ENCODE data around the gene ATF7.

ATF7 gene

GRCh38 chr12:53530920-53531319 lies 95.3 kb downstream of the ATF7 start:
- H3K27me3 ChIP-seq (ENCODE audit: control insufficient read depth in 3 of 3, insufficient read depth in 3 of 3, low read depth in 1 of 3, low read length in 3 of 3), result no peaks in the 10 kb centered on the region
- no peak overlapping the region for H3K4me3 ChIP-seq (ENCODE audit: low read length in 2 of 2)
- H3K27ac ChIP-seq (replicated peaks; ENCODE audit: low read length), result no peak overlapping the region
- H3K36me3 ChIP-seq (replicated peaks in 1 of 2; ENCODE audit: control insufficient read depth in 2 of 2, insufficient read depth in 2 of 2, low read length in 2 of 2), result peaks cover 21 to 70% of the 10 kb centered on the region in 2 donors
- no peak overlapping the region for H2AFZ ChIP-seq (ENCODE audit: low read length)
- H3K4me2 ChIP-seq (ENCODE audit: insufficient read depth, low read length, poor library complexity, severe bottlenecking), result no peak overlapping the region
- H3K4ac ChIP-seq (ENCODE audit: low read length), result no peak overlapping the region
- DNase-seq (ENCODE audit: low spot score), result no peak
- H2BK5ac ChIP-seq (ENCODE audit: low read length), result no peak overlapping the region
- no peak overlapping the region for H2BK120ac ChIP-seq (ENCODE audit: low read depth, low read length)
- no peak overlapping the region for H4K91ac ChIP-seq (ENCODE audit: low read depth, low read length, poor library complexity)
- H3K9me3 ChIP-seq (replicated peaks in 1 of 2; ENCODE audit: control insufficient read depth in 2 of 2, insufficient read depth in 1 of 2, low read depth in 1 of 2, low read length in 2 of 2), result no peaks in the 10 kb centered on the region
- no peaks in the 10 kb centered on the region for H3K4me1 ChIP-seq (ENCODE audit: control insufficient read depth in 2 of 2, insufficient read depth in 1 of 2, low read depth in 1 of 2, low read length in 2 of 2)
- WGBS, 2 donors (ENCODE audit: extremely low coverage in 2 of 2, insufficient read length in 2 of 2, insufficient replicate concordance in 1 of 2), result no CpG with 5 or more reads among the region's 4 CpGs
- no peak overlapping the region for H3K18ac ChIP-seq (ENCODE audit: low read length)
- H2BK12ac ChIP-seq (ENCODE audit: low read length), result no peak overlapping the region
- no peaks in the 10 kb centered on the region for H3K79me1 ChIP-seq (ENCODE audit: low read depth, low read length)
- H3K9ac ChIP-seq (ENCODE audit: low read depth, low read length, poor library complexity), result no peak overlapping the region
- no peak overlapping the region for H4K8ac ChIP-seq (ENCODE audit: low read depth, low read length)
- H2BK15ac ChIP-seq (ENCODE audit: low read length), result no peak overlapping the region
- no peak overlapping the region for H3K14ac ChIP-seq (ENCODE audit: low read length)
- H2AK5ac ChIP-seq (ENCODE audit: low read depth, low read length), result no peak overlapping the region
- no peak overlapping the region for H3K23ac ChIP-seq (ENCODE audit: low read depth, low read length, poor library complexity)

- H3K9me3 ChIP-seq (replicated peaks in 1 of 2; ENCODE audit: control insufficient read depth in 2 of 2, insufficient read depth in 1 of 2, low read depth in 1 of 2, low read length in 2 of 2), result no peaks in the 10 kb centered on the region
- H2BK120ac ChIP-seq (ENCODE audit: low read depth, low read length), result no peak overlapping the region
- H2AK5ac ChIP-seq (ENCODE audit: low read depth, low read length), result no peak overlapping the region
- H4K91ac ChIP-seq (ENCODE audit: low read depth, low read length, poor library complexity), result no peak overlapping the region
- H2BK5ac ChIP-seq (ENCODE audit: low read length), result no peak overlapping the region
- no peak overlapping the region for H3K18ac ChIP-seq (ENCODE audit: low read length)
- no peak overlapping the region for H4K8ac ChIP-seq (ENCODE audit: low read depth, low read length)
- no peaks in the 10 kb centered on the region for H3K27me3 ChIP-seq (ENCODE audit: control insufficient read depth in 3 of 3, insufficient read depth in 3 of 3, low read depth in 1 of 3, low read length in 3 of 3)
- no peak overlapping the region for H3K9ac ChIP-seq (ENCODE audit: low read depth, low read length, poor library complexity)
- H3K4ac ChIP-seq (ENCODE audit: low read length), result no peak overlapping the region
- no peaks in the 10 kb centered on the region for H3K4me1 ChIP-seq (ENCODE audit: control insufficient read depth in 2 of 2, insufficient read depth in 1 of 2, low read depth in 1 of 2, low read length in 2 of 2)
- H2AFZ ChIP-seq (ENCODE audit: low read length), result no peak overlapping the region
- no peak overlapping the region for H3K14ac ChIP-seq (ENCODE audit: low read length)
- no peak for DNase-seq (ENCODE audit: low spot score)
- no CpG with 5 or more reads among the region's 2 CpGs for WGBS, 2 donors (ENCODE audit: extremely low coverage in 2 of 2, insufficient read length in 2 of 2, insufficient replicate concordance in 1 of 2)
- peaks cover 19 to 66% of the 10 kb centered on the region in 2 donors for H3K36me3 ChIP-seq (replicated peaks in 1 of 2; ENCODE audit: control insufficient read depth in 2 of 2, insufficient read depth in 2 of 2, low read length in 2 of 2)
- no peak overlapping the region for H3K23ac ChIP-seq (ENCODE audit: low read depth, low read length, poor library complexity)
- no peak overlapping the region for H3K27ac ChIP-seq (replicated peaks; ENCODE audit: low read length)
- no peak overlapping the region for H3K4me3 ChIP-seq (ENCODE audit: low read length in 2 of 2)
- no peak overlapping the region for H2BK12ac ChIP-seq (ENCODE audit: low read length)
- no peak overlapping the region for H2BK15ac ChIP-seq (ENCODE audit: low read length)
- H3K4me2 ChIP-seq (ENCODE audit: insufficient read depth, low read length, poor library complexity, severe bottlenecking), result no peak overlapping the region
- no peaks in the 10 kb centered on the region for H3K79me1 ChIP-seq (ENCODE audit: low read depth, low read length)
Measured at GRCh38 chr12:53530061-53530460, 96.1 kb downstream of the ATF7 start.

- Histone ChIP-seq H3K4ac (ENCODE audit: low read length) (no peak overlapping the region), H3K27me3 (ENCODE audit: control insufficient read depth in 3 of 3, insufficient read depth in 3 of 3, low read depth in 1 of 3, low read length in 3 of 3) (no peaks in the 10 kb centered on the region), H3K9me3 (replicated peaks in 1 of 2; ENCODE audit: control insufficient read depth in 2 of 2, insufficient read depth in 1 of 2, low read depth in 1 of 2, low read length in 2 of 2) (no peaks in the 10 kb centered on the region), H3K79me1 (ENCODE audit: low read depth, low read length) (no peaks in the 10 kb centered on the region), H2BK120ac (ENCODE audit: low read depth, low read length) (no peak overlapping the region), H3K18ac (ENCODE audit: low read length) (no peak overlapping the region), H2AK5ac (ENCODE audit: low read depth, low read length) (no peak overlapping the region), H2BK5ac (ENCODE audit: low read length) (no peak overlapping the region), H3K27ac (replicated peaks; ENCODE audit: low read length) (no peak overlapping the region), H4K8ac (ENCODE audit: low read depth, low read length) (no peak overlapping the region), H4K91ac (ENCODE audit: low read depth, low read length, poor library complexity) (no peak overlapping the region), H3K4me2 (ENCODE audit: insufficient read depth, low read length, poor library complexity, severe bottlenecking) (no peak overlapping the region), H2BK15ac (ENCODE audit: low read length) (no peak overlapping the region), H3K9ac (ENCODE audit: low read depth, low read length, poor library complexity) (no peak overlapping the region), H2BK12ac (ENCODE audit: low read length) (no peak overlapping the region), H3K4me3 (ENCODE audit: low read length in 2 of 2) (no peak overlapping the region), H3K4me1 (ENCODE audit: control insufficient read depth in 2 of 2, insufficient read depth in 1 of 2, low read depth in 1 of 2, low read length in 2 of 2) (no peaks in the 10 kb centered on the region), H3K14ac (ENCODE audit: low read length) (no peak overlapping the region), H3K23ac (ENCODE audit: low read depth, low read length, poor library complexity) (no peak overlapping the region), H2AFZ (ENCODE audit: low read length) (no peak overlapping the region), H3K36me3 (replicated peaks in 1 of 2; ENCODE audit: control insufficient read depth in 2 of 2, insufficient read depth in 2 of 2, low read length in 2 of 2) (peaks cover 14 to 74% of the 10 kb centered on the region in 2 donors)
- WGBS, 2 donors (ENCODE audit: extremely low coverage in 2 of 2, insufficient read length in 2 of 2, insufficient replicate concordance in 1 of 2), result no CpG with 5 or more reads among the region's 13 CpGs
- DNase-seq (ENCODE audit: low spot score), result no peak
Measured at GRCh38 chr12:53524476-53524875, 101.7 kb downstream of the ATF7 start.

- Histone ChIP-seq H3K4me3 (ENCODE audit: low read length in 2 of 2) (no peak overlapping the region), H3K9me3 (replicated peaks in 1 of 2; ENCODE audit: control insufficient read depth in 2 of 2, insufficient read depth in 1 of 2, low read depth in 1 of 2, low read length in 2 of 2) (no peaks in the 10 kb centered on the region), H3K36me3 (replicated peaks in 1 of 2; ENCODE audit: control insufficient read depth in 2 of 2, insufficient read depth in 2 of 2, low read length in 2 of 2) (peaks cover 14 to 79% of the 10 kb centered on the region in 2 donors)
Measured at GRCh38 chr12:53523131-53523530, 103.1 kb downstream of the ATF7 start.

More at GRCh38 chr12:53523131-53523530, 103.1 kb downstream of the ATF7 start:
- H2AK5ac ChIP-seq (ENCODE audit: low read depth, low read length), result no peak overlapping the region
- no peak overlapping the region for H3K18ac ChIP-seq (ENCODE audit: low read length)
- WGBS, 2 donors (ENCODE audit: extremely low coverage in 2 of 2, insufficient read length in 2 of 2, insufficient replicate concordance in 1 of 2), result no CpG with 5 or more reads among the region's 3 CpGs
- no peaks in the 10 kb centered on the region for H3K27me3 ChIP-seq (ENCODE audit: control insufficient read depth in 3 of 3, insufficient read depth in 3 of 3, low read depth in 1 of 3, low read length in 3 of 3)
- no peak overlapping the region for H3K4ac ChIP-seq (ENCODE audit: low read length)
- no peak overlapping the region for H3K14ac ChIP-seq (ENCODE audit: low read length)
- DNase-seq (ENCODE audit: low spot score), result no peak
- no peak overlapping the region for H4K8ac ChIP-seq (ENCODE audit: low read depth, low read length)
- H2BK5ac ChIP-seq (ENCODE audit: low read length), result no peak overlapping the region
- H3K79me1 ChIP-seq (ENCODE audit: low read depth, low read length), result no peaks in the 10 kb centered on the region
- no peak overlapping the region for H2AFZ ChIP-seq (ENCODE audit: low read length)
- no peak overlapping the region for H2BK120ac ChIP-seq (ENCODE audit: low read depth, low read length)
- no peak overlapping the region for H4K91ac ChIP-seq (ENCODE audit: low read depth, low read length, poor library complexity)
- H2BK12ac ChIP-seq (ENCODE audit: low read length), result no peak overlapping the region
- H2BK15ac ChIP-seq (ENCODE audit: low read length), result no peak overlapping the region
- no peak overlapping the region for H3K9ac ChIP-seq (ENCODE audit: low read depth, low read length, poor library complexity)
- no peaks in the 10 kb centered on the region for H3K4me1 ChIP-seq (ENCODE audit: control insufficient read depth in 2 of 2, insufficient read depth in 1 of 2, low read depth in 1 of 2, low read length in 2 of 2)
- H3K4me2 ChIP-seq (ENCODE audit: insufficient read depth, low read length, poor library complexity, severe bottlenecking), result no peak overlapping the region
- H3K23ac ChIP-seq (ENCODE audit: low read depth, low read length, poor library complexity), result no peak overlapping the region
- no peak overlapping the region for H3K27ac ChIP-seq (replicated peaks; ENCODE audit: low read length)
